H1 (cell line): ENCODE measurements around the gene ATP6V1A. TPM values are rescaled to one million over a fixed set of nuclear protein-coding genes. Genes with fewer than 3 reads are reported as not detected.

Source experiments
- CTCF ChIA-PET: fragments of 300-600 bp; sonication (Branson Sonifier 250); formaldehyde crosslinking; loops from one replicate; lab custom pipeline; 2021; ENCODE audit not compliant: partially characterized antibody; lab: Charles Lee
- POLR2A ChIA-PET: fragments of 300-600 bp; sonication (Branson Sonifier 250); formaldehyde crosslinking; loops from one replicate; lab custom pipeline; 2021; ENCODE audit warnings: inconsistent platforms; ENCODE audit not compliant: partially characterized antibody; lab: Charles Lee
- DNase-seq, 2 experiments: peaks; one replicate each; pipeline versions ENCODE4 v3.0.0 to v3.0.0-alpha.2; 2010 to 2022; ENCODE audit warnings: low spot score in 2 of 2, low read depth in 1 of 2, mixed read lengths in 1 of 2
- FAIRE-seq: peaks from 2 replicates; lab custom pipeline; 2011; peaks lifted over from hg19 to GRCh38; lab: Jason Lieb, UNC
- H2AFZ ChIP-seq: 2 replicates; pipeline ENCODE4 v1.8.1; 2012; ENCODE audit warnings: low read length, inconsistent platforms
- H2AK5ac ChIP-seq: 2 replicates; pipeline ENCODE4 v1.6.1; 2013; ENCODE audit warnings: low read depth, low read length
- H2BK120ac ChIP-seq: replicated peaks from 2 replicates; pipeline ENCODE3; 2013; ENCODE audit warnings: low read depth, low read length, inconsistent platforms
- H2BK12ac ChIP-seq: 2 replicates; pipeline ENCODE4 v1.6.1; 2013; ENCODE audit warnings: low read depth, low read length
- H2BK15ac ChIP-seq: 2 replicates; pipeline ENCODE4 v1.6.1; 2013; ENCODE audit warnings: low read length
- H2BK20ac ChIP-seq: 2 replicates; pipeline ENCODE4 v1.6.1; 2013; ENCODE audit warnings: low read length
- H2BK5ac ChIP-seq: 2 replicates; pipeline ENCODE4 v1.6.1; 2013; ENCODE audit warnings: low read depth, low read length
- H3K14ac ChIP-seq: 2 replicates; pipeline ENCODE4 v1.6.1; 2013; ENCODE audit warnings: inconsistent platforms; ENCODE audit not compliant: insufficient read length
- H3K18ac ChIP-seq: 2 replicates; pipeline ENCODE4 v1.6.1; 2013; ENCODE audit warnings: low read length; ENCODE audit errors: extremely low read depth
- H3K23ac ChIP-seq: 2 replicates; pipeline ENCODE4 v1.6.1; 2013; ENCODE audit warnings: inconsistent platforms; ENCODE audit not compliant: insufficient read length
- H3K23me2 ChIP-seq: 2 replicates; pipeline ENCODE4 v1.6.1; 2013; ENCODE audit warnings: low read depth, low read length
- H3K27ac ChIP-seq: 2 replicates; pipeline ENCODE4 v1.6.1; 2011; ENCODE audit warnings: low read depth, low read length, inconsistent platforms
- H3K27me3 ChIP-seq, 4 experiments: replicated peaks in 1 of 4; 1 replicate in 1 of 4; 2 replicates in 3 of 4; pipeline versions ENCODE4 v1.6.1 to v1.8.1; 2011 to 2013; ENCODE audit warnings: low read length in 3 of 4, mild to moderate bottlenecking in 3 of 4, inconsistent platforms in 2 of 4, mixed read lengths in 2 of 4, moderate library complexity in 1 of 4; ENCODE audit not compliant: control insufficient read depth in 3 of 4, insufficient read depth in 3 of 4; ENCODE audit errors: extremely low read depth in 1 of 4
- H3K36me3 ChIP-seq, 4 experiments: 2 replicates each; pipeline versions ENCODE4 v1.6.1 to v1.8.1; 2011 to 2013; ENCODE audit warnings: mild to moderate bottlenecking in 4 of 4, low read length in 3 of 4, moderate library complexity in 2 of 4, control low read depth in 1 of 4, inconsistent platforms in 1 of 4; ENCODE audit not compliant: insufficient read depth in 4 of 4, control insufficient read depth in 2 of 4
- H3K4ac ChIP-seq: replicated peaks from 2 replicates; pipeline ENCODE3; 2013; ENCODE audit warnings: low read length, low read depth, mixed read lengths, inconsistent platforms; ENCODE audit not compliant: insufficient read length
- H3K4me1 ChIP-seq, 4 experiments: replicated peaks in 1 of 4; 1 replicate in 1 of 4; 2 replicates in 3 of 4; pipeline versions ENCODE4 v1.6.1 to v1.8.1; 2011 to 2013; ENCODE audit warnings: low read length in 3 of 4, inconsistent platforms in 2 of 4, mixed read lengths in 1 of 4; ENCODE audit not compliant: insufficient read depth in 4 of 4, control insufficient read depth in 3 of 4
- H3K4me2 ChIP-seq, 2 experiments: 2 replicates each; pipeline versions ENCODE4 v1.6.1 to v1.8.1; 2011 to 2013; ENCODE audit warnings: low read depth in 2 of 2, low read length in 2 of 2, control low read depth in 1 of 2, inconsistent platforms in 1 of 2, mild to moderate bottlenecking in 1 of 2; ENCODE audit not compliant: insufficient read depth in 1 of 2
- H3K4me3 ChIP-seq, 4 experiments: fragments of 200-600, 300-600 bp in 1 of 4; sonication (generic), shearing (Covaris generic), sonication (Bioruptor Twin) in 1 of 4; 2 replicates each; pipeline versions ENCODE4 v1.5.1 to v1.8.1; 2011 to 2016; ENCODE audit warnings: low read length in 4 of 4, low read depth in 3 of 4, control low read depth in 2 of 4, inconsistent platforms in 2 of 4, mild to moderate bottlenecking in 2 of 4, mixed read lengths in 1 of 4, moderate library complexity in 1 of 4; ENCODE audit not compliant: insufficient read depth in 2 of 4; ENCODE audit errors: extremely low read depth in 1 of 4
- H3K56ac ChIP-seq: replicated peaks from 2 replicates; pipeline ENCODE3; 2013; ENCODE audit warnings: low read depth, mild to moderate bottlenecking, mixed read lengths, low read length, inconsistent platforms; ENCODE audit not compliant: insufficient read length
- H3K79me1 ChIP-seq: 2 replicates; pipeline ENCODE4 v1.6.1; 2013; ENCODE audit warnings: low read depth, low read length, control low read depth
- H3K79me2 ChIP-seq, 2 experiments: 2 replicates each; pipeline versions ENCODE4 v1.6.1 to v1.8.1; 2012 to 2013; ENCODE audit warnings: low read length in 2 of 2, mild to moderate bottlenecking in 2 of 2, inconsistent platforms in 1 of 2; ENCODE audit not compliant: insufficient read depth in 2 of 2, control insufficient read depth in 1 of 2
- H3K9ac ChIP-seq, 4 experiments: replicated peaks in 1 of 4; 1 replicate in 1 of 4; 2 replicates in 3 of 4; pipeline versions ENCODE4 v1.6.1 to v1.8.1; 2011 to 2013; ENCODE audit warnings: low read depth in 3 of 4, low read length in 3 of 4, control low read depth in 2 of 4, mild to moderate bottlenecking in 2 of 4, moderate library complexity in 2 of 4, inconsistent platforms in 1 of 4; ENCODE audit errors: extremely low read depth in 1 of 4
- H3K9me3 ChIP-seq, 2 experiments: 2 replicates each; pipeline versions ENCODE4 v1.6.1 to v1.8.1; 2012 to 2013; ENCODE audit warnings: mild to moderate bottlenecking in 2 of 2, moderate library complexity in 2 of 2, control low read depth in 1 of 2, inconsistent platforms in 1 of 2, low read depth in 1 of 2, low read length in 1 of 2, mixed read lengths in 1 of 2; ENCODE audit not compliant: insufficient read depth in 2 of 2
- H4K20me1 ChIP-seq, 2 experiments: replicated peaks in 1 of 2; 2 replicates each; pipeline versions ENCODE3 to v1.8.1; 2011 to 2013; ENCODE audit warnings: inconsistent platforms in 2 of 2, low read length in 2 of 2, mild to moderate bottlenecking in 1 of 2; ENCODE audit not compliant: insufficient read depth in 2 of 2, control insufficient read depth in 1 of 2
- H4K5ac ChIP-seq: 2 replicates; pipeline ENCODE4 v1.6.1; 2013; ENCODE audit warnings: low read length, low read depth, mixed read lengths, inconsistent platforms; ENCODE audit not compliant: insufficient read length
- H4K8ac ChIP-seq: 2 replicates; pipeline ENCODE4 v1.8.0; 2013; ENCODE audit warnings: mild to moderate bottlenecking, moderate library complexity, low read length, inconsistent platforms; ENCODE audit not compliant: insufficient read depth; ENCODE audit errors: extremely low read depth
- H4K91ac ChIP-seq: replicated peaks from 2 replicates; pipeline ENCODE3; 2013; ENCODE audit warnings: low read length, mixed read lengths, inconsistent platforms; ENCODE audit not compliant: insufficient read length
- CBX5 ChIP-seq: fragments of 300-800, 300-1000 bp; sonication (generic); IDR thresholded peaks from 2 replicates; pipeline ENCODE4 v1.7.1; 2016; ENCODE audit warnings: antibody characterized with exemption, low read length, low read depth
- EP300 ChIP-seq, 2 experiments: IDR thresholded peaks; 1 replicate in 1 of 2; 2 replicates in 1 of 2; pipeline ENCODE4 v1.6.1; 2011 to 2012; ENCODE audit warnings: low read depth in 2 of 2, low read length in 2 of 2, mild to moderate bottlenecking in 2 of 2, borderline replicate concordance in 1 of 2, inconsistent platforms in 1 of 2, moderate library complexity in 1 of 2
- KDM4A ChIP-seq: IDR thresholded peaks from one replicate; pipeline ENCODE4 v1.7.1; 2012; ENCODE audit warnings: low read depth, mild to moderate bottlenecking, moderate library complexity, low read length, inconsistent platforms; ENCODE audit not compliant: severe bottlenecking
- POLR2AphosphoS5 ChIP-seq: IDR thresholded peaks from 2 replicates; pipeline ENCODE4 v1.6.1; 2011; ENCODE audit warnings: low read depth, low read length
- SIN3A ChIP-seq, 2 experiments: IDR thresholded peaks in 1 of 2; conservative IDR thresholded peaks in 1 of 2; 2 replicates each; pipeline ENCODE4 v1.6.1; 2011 to 2012; ENCODE audit warnings: low read length in 2 of 2, improper control_type of control experiment in 1 of 2, low read depth in 1 of 2, mild to moderate bottlenecking in 1 of 2
- SP1 ChIP-seq: IDR thresholded peaks from 2 replicates; pipeline ENCODE4 v1.6.1; 2011; ENCODE audit warnings: low read depth, low read length
- SP2 ChIP-seq: IDR thresholded peaks from 2 replicates; pipeline ENCODE4 v1.6.1; 2012; ENCODE audit warnings: mild to moderate bottlenecking, low read length, inconsistent platforms
- SP4 ChIP-seq: IDR thresholded peaks from 2 replicates; pipeline ENCODE4 v1.6.1; 2012; ENCODE audit warnings: low read length, inconsistent platforms
- TAF7 ChIP-seq: optimal IDR thresholded peaks from 2 replicates; pipeline ENCODE3; 2011; ENCODE audit warnings: low read depth, mild to moderate bottlenecking, inconsistent platforms, low read length, moderate library complexity, borderline replicate concordance
- TBP ChIP-seq: IDR thresholded peaks from 2 replicates; pipeline ENCODE4 v1.6.1; 2011; ENCODE audit warnings: low read depth, low read length, improper control_type of control experiment
- YY1 ChIP-seq: IDR thresholded peaks from 2 replicates; pipeline ENCODE4 v1.6.1; 2011; ENCODE audit warnings: low read depth, mild to moderate bottlenecking, low read length
- WGBS, 2 experiments: shearing (Covaris generic) in 1 of 2; methylation state at CpG; one replicate each; pipeline versions ENCODE4 v1.1.6 to v1.1.7; 2013 to 2015; ENCODE audit warnings: low lambda C conversion rate in 2 of 2, mixed read lengths in 2 of 2, inconsistent platforms in 1 of 2, low coverage in 1 of 2, missing lambda C conversion rate in 1 of 2; ENCODE audit not compliant: insufficient replicate concordance in 2 of 2, insufficient coverage in 1 of 2, insufficient read length in 1 of 2; ENCODE audit errors: extremely low coverage in 1 of 2, missing lambda C conversion rate in 1 of 2; 5-methylcytosine and 5-hydroxymethylcytosine counted together
- polyA plus RNA-seq, 7 experiments: library from polyadenylated mRNA; depleted of rRNA in 3 of 7; stranded (reverse) in 5 of 7; unstranded in 2 of 7; fragments of >200 nt in 5 of 7; fragments of 200-250 nt in 2 of 7; gene quantifications; 1 replicate in 5 of 7; 2 replicates in 1 of 7; 4 replicates in 1 of 7; pipeline versions ENCODE4 v1.2.1 to v1.2.3, GENCODE V29; 2011 to 2013; ENCODE audit warnings: missing spikeins in 2 of 7, mixed read lengths in 2 of 7
- total RNA-seq: library from RNA; stranded (reverse); fragmentation: NEBNext Ultra II Directional; extraction: Animal tissue kit (Norgen Biotek cat#: 25700); gene quantifications from 2 replicates; pipeline ENCODE4 v1.2.1, GENCODE V29; 2021

The ATP6V1A gene
- total and polyA plus RNA-seq, 2 of the 8 experiments (the other 6 are each of a cell fraction or from before 2014, with no cell fraction given): 15.4 to 90.9 TPM

DNA sequence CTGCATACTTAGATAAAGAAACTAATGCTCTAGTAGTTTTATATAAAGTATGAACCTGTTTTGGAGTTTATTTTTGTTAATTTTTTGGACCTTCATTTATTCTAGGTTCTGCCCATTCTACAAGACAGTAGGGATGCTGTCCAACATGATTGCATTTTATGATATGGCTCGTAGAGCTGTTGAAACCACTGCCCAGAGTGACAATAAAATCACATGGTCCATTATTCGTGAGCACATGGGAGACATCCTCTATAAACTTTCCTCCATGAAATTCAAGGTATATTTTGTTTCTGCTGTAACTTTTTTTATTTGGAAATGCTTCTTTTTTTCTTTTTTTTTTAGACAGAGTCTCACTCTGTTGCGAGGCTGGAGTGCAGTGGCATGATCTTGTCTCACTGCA, 58.4 kb downstream of the ATP6V1A start:
- Histone ChIP-seq H2BK20ac (no peak overlapping the region), H3K27ac (no peak overlapping the region), H4K20me1 (no peaks in the 10 kb centered on the region), H4K91ac (no peak overlapping the region), H3K79me1 (no peaks in the 10 kb centered on the region), H3K36me3 (peaks cover 2 to 47% (median 9%) of the 10 kb centered on the region in 4 experiments; a peak in 7 of 8 replicates), H3K18ac (no peak overlapping the region), H3K56ac (no peak overlapping the region), H2BK15ac (no peak overlapping the region), H3K4ac (no peak overlapping the region), H2AFZ (no peak overlapping the region), H3K9ac (no peak overlapping the region), H2BK120ac (no peak overlapping the region), H3K4me3 (no peak overlapping the region), H2BK5ac (no peak overlapping the region), H2AK5ac (no peak overlapping the region), H4K8ac (no peak overlapping the region), H2BK12ac (no peak overlapping the region), H3K14ac (no peak overlapping the region), H3K27me3 (no peaks in the 10 kb centered on the region), H3K9me3 (no peaks in the 10 kb centered on the region), H3K4me2 (no peak overlapping the region), H4K5ac (no peak overlapping the region), H3K79me2 (no peaks in the 10 kb centered on the region), H3K23ac (no peak overlapping the region), H3K4me1 (no peaks in the 10 kb centered on the region), H3K23me2 (no peaks in the 10 kb centered on the region)
- ChIA-PET POLR2A (no interaction called here), CTCF (no interaction called here)
- DNase-seq (no peak), FAIRE-seq (no peak)
- TF ChIP-seq TBP: no peak
- TF ChIP-seq CBX5: no peak
- no peak for TF ChIP-seq SP2
- TF ChIP-seq EP300 (IDR thresholded peaks at IDR 0.05; ENCODE audit: borderline replicate concordance in 1 of 2, low read depth in 2 of 2, low read length in 2 of 2): no peak
- no peak for TF ChIP-seq SP1
- TF ChIP-seq TAF7: no peak
- no peak for TF ChIP-seq KDM4A
- no peak for TF ChIP-seq YY1
- no peak for TF ChIP-seq POLR2AphosphoS5
- no peak for TF ChIP-seq SIN3A (conservative IDR thresholded peaks at IDR 0.05 in 1 of 2, IDR thresholded peaks at IDR 0.05 in 1 of 2; ENCODE audit: low read depth in 1 of 2, low read length in 2 of 2)
- TF ChIP-seq SP4: no peak
- WGBS, 2 experiments: 94% methylated on average over 3 of the region's 3 CpGs; no CpG with 5 or more reads in 1 of the 2 experiments
